ENCODE measurements around the gene SLC9A6. TPM values are rescaled to one million over a fixed set of nuclear protein-coding genes. Genes with fewer than 3 reads are reported as not detected.

SLC9A6 gene
- total and polyA plus RNA-seq, 11 donors: 10.6 to 23.2 (median 15.6) TPM

- H3K4me1 ChIP-seq: no peaks in the 10 kb centered on the region
- no peaks in the 10 kb centered on the region for H3K27me3 ChIP-seq
- DNase-seq (no peak), ATAC-seq (no peak)
- peaks cover 0 to 61% (median 38%) of the 10 kb centered on the region in 9 donors for H3K36me3 ChIP-seq
- no peak overlapping the region for H3K27ac ChIP-seq
- H3K9me3 ChIP-seq: no peaks in the 10 kb centered on the region
- intact Hi-C loops (cut with DNase I): no loop called here
- TF ChIP-seq CTCF (IDR thresholded peaks at IDR 0.05): no peak
- no peak for TF ChIP-seq POLR2A (IDR thresholded peaks at IDR 0.05)
- no peak overlapping the region for H3K4me3 ChIP-seq
- 87 to 96% (median 93%) methylated on average over 4 of the region's 4 CpGs for WGBS, 4 donors
These were observed 29.8 kb downstream of the SLC9A6 start for GRCh38 chrX:136015016-136015415.

- no peak for ATAC-seq
- H3K4me1 ChIP-seq: no peaks in the 10 kb centered on the region
- H3K4me3 ChIP-seq: no peak overlapping the region
- 75 to 85% (median 79%) methylated on average over 2 of the region's 2 CpGs for WGBS, 4 donors
- TF ChIP-seq POLR2A (IDR thresholded peaks at IDR 0.05): no peak
- no peak for TF ChIP-seq CTCF (IDR thresholded peaks at IDR 0.05)
- no peak overlapping the region for H3K27ac ChIP-seq
- peaks cover 0 to 56% (median 35%) of the 10 kb centered on the region in 9 donors for H3K36me3 ChIP-seq
- H3K9me3 ChIP-seq: no peaks in the 10 kb centered on the region
- H3K27me3 ChIP-seq: no peaks in the 10 kb centered on the region
- DNase-seq: no peak
- intact Hi-C loops (cut with DNase I): no loop called here
These were observed 31.6 kb downstream of the SLC9A6 start for GRCh38 chrX:136016881-136017280.

DNA sequence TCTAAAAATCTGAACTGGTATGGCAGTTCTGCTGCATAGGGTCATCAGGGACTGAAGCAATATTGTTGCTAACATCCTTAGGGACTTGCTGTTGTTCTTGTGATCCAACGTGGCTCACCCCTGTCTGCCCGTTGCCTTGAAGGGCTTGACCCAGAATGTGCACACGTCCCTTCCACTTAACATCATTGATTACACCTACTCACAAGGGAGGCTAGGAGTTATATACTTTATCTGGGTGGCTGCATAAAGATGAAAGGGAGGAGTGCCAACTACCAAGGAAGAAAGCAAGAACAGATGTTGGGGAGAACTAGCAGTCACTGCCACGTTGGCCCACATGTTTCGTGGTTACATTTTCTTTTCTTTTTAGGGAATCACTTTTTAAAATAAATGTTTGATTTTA, 34.0 kb downstream of the SLC9A6 start:
- Histone ChIP-seq H3K4me3 (no peak overlapping the region), H3K36me3 (peaks cover 0 to 54% (median 22%) of the 10 kb centered on the region in 9 donors), H3K4me1 (no peaks in the 10 kb centered on the region), H3K27ac (no peak overlapping the region), H3K9me3 (no peaks in the 10 kb centered on the region), H3K27me3 (peaks cover 0 to 11% (median 0%) of the 10 kb centered on the region in 9 donors)
- intact Hi-C loops (cut with DNase I): no loop called here
- WGBS, 4 donors: 51 to 77% (median 69%) methylated on average over 5 of the region's 5 CpGs
- ATAC-seq (no peak), DNase-seq (no peak)
- TF ChIP-seq POLR2A (IDR thresholded peaks at IDR 0.05) (no peak), CTCF (IDR thresholded peaks at IDR 0.05) (no peak)

GRCh38 chrX:136021160-136021559, 35.9 kb downstream of the SLC9A6 start:
- intact Hi-C loops (cut with DNase I): loop anchor here in 2 of 10 donors (10.0 kb wide), 2 partner anchors 254 to 554 kb away; no protein-coding TSS in a partner anchor
- no peak overlapping the region for H3K4me3 ChIP-seq
- WGBS, 4 donors: 77 to 100% (median 96%) methylated on average over 1 of the region's 1 CpG
- TF ChIP-seq POLR2A (IDR thresholded peaks at IDR 0.05) (no peak), CTCF (IDR thresholded peaks at IDR 0.05) (no peak)
- DNase-seq: no peak
- no peaks in the 10 kb centered on the region for H3K9me3 ChIP-seq
- H3K27me3 ChIP-seq: peaks cover 0 to 12% (median 0%) of the 10 kb centered on the region in 9 donors
- no peaks in the 10 kb centered on the region for H3K4me1 ChIP-seq
- H3K27ac ChIP-seq: no peak overlapping the region
- peaks cover 0 to 62% (median 26%) of the 10 kb centered on the region in 9 donors for H3K36me3 ChIP-seq
- no peak for ATAC-seq
